ENCODE results near the gene MAPK10. TPM values are rescaled to one million over a fixed set of nuclear protein-coding genes. Genes with fewer than 3 reads are reported as not detected.

Gene MAPK10
- total RNA-seq (2011; cell fraction: chromatin; rRNA removed; ENCODE audit: low replicate concordance) = not detected in 2 replicates
- not detected in 2 replicates for total RNA-seq (2011; cell fraction: nucleolus; rRNA removed)
- not detected in 2 replicates for total RNA-seq (2011; cell fraction: nucleoplasm; rRNA removed)
- total RNA-seq (2014; rRNA removed) = 0.16 TPM in 1 of 2 replicates, not detected in the other
- total RNA-seq (2014; rRNA removed; fragmentation: Illumina TruSeq; extraction: Trizol) = 0.22 TPM in 1 of 2 replicates, not detected in the other
- total RNA-seq (2015; rRNA removed; fragmentation: Illumina TruSeq; extraction: Trizol) = 0.11 and 0.18 TPM in 2 replicates
- 0.53 and 0.87 TPM in 2 replicates for total RNA-seq (2021)
- not detected in 2 replicates for polyA plus RNA-seq (2011; rRNA removed)
- 0.16 TPM in 1 of 2 replicates, not detected in the other for polyA plus RNA-seq (2011; cell fraction: cytosol; rRNA removed)
- not detected in 2 replicates for polyA plus RNA-seq (2011; cell fraction: nucleus; rRNA removed)
- polyA plus RNA-seq (2012) = 0.22 and 0.57 TPM in 2 replicates
- 0.10 TPM in 1 of 2 replicates, not detected in the other for polyA plus RNA-seq (2014; fragmentation: Illumina TruSeq; extraction: Trizol)
- polyA plus RNA-seq (2014; fragmentation: Nextera tagmentation; extraction: Ambion mirVana) = under 1 TPM; 0.11 to 0.23 TPM
- not detected in 2 replicates for polyA plus RNA-seq (2014; rRNA removed)
- not detected in 2 replicates for polyA minus RNA-seq (2011; rRNA and poly(A)+ RNA removed)
- polyA minus RNA-seq (2011; cell fraction: cytosol; rRNA and poly(A)+ RNA removed) = not detected in 2 replicates
- polyA minus RNA-seq (2011; cell fraction: nucleus; rRNA and poly(A)+ RNA removed) = not detected in 2 replicates
- Bru-seq, nascent RNA = percentile 4 among the genes with signal in this experiment
- percentile 3 among the genes with signal in this experiment for BruChase-seq, experiment 1, labeled RNA remaining after a 2-hour chase
- percentile 3 among the genes with signal in this experiment for BruChase-seq, experiment 2, labeled RNA remaining after a 6-hour chase
- long read RNA-seq, experiment 1, partial matches to known transcripts = 0 of 1 reads
- long read RNA-seq, experiment 1, other reads (novel, unspliced or antisense) = 1 of 1 reads
- long read RNA-seq, experiment 2 = 0 reads
- long read RNA-seq, experiment 3 = 0 reads

DNA sequence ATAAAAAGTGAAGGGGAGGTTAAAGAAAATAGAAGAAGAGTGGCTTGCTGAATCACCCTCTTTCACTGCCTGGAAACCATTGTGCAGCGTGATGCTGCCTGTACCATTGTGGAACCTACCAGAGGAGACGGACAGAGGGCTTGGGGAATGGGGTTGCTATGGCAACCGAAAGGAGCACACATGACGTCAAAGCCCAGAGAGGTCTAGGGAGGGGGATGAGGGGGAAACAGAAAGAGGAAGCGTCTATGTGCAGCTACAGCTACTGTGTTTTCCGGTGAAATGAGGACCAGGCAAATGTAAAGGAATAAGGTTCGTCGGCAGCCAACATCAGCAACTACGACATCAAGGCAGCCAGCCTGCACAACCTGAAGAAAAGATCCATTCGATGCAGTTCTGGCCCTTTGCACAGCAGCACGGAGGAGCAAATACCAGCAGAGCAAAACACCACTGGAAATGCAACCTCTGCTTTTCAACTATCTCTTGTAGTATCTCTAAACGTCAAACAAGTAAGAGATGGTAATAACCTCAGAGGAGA, at the start of gene MAPK10:
TSS of gene MAPK10 (minus strand) at position 110 of the 535 bp plus-strand sequence.
- Histone ChIP-seq H3K9me1 (ENCODE audit: control insufficient read depth, insufficient read depth, low read length) (no peaks in the 10 kb centered on the region), H3K27ac (ENCODE audit: extremely low read depth, low read depth, low read length) (no peak within 1 kb of the TSS), H3K4me2 (ENCODE audit: insufficient read depth, low read length) (no peak within 1 kb of the TSS), H4K20me1 (replicated peaks; ENCODE audit: control insufficient read depth, insufficient read depth, low read length) (no peaks in the 10 kb centered on the region), H3K9me3 (replicated peaks; ENCODE audit: control insufficient read depth, insufficient read depth, low read depth, low read length) (no peaks in the 10 kb centered on the region), H3K79me2 (ENCODE audit: control insufficient read depth, insufficient read depth, low read length) (no peaks in the 10 kb centered on the region), H2AFZ (ENCODE audit: low read depth, low read length) (no peak within 1 kb of the TSS), H3K4me3 (no peak within 1 kb of the TSS), H3K36me3 (ENCODE audit: control insufficient read depth, insufficient read depth, low read length) (no peaks in the 10 kb centered on the region), H3K27me3 (ENCODE audit: control insufficient read depth in 2 of 2, insufficient read depth in 2 of 2, low read length in 2 of 2) (no peaks in the 10 kb centered on the region), H3K9ac (ENCODE audit: insufficient read depth in 1 of 2, low read depth in 2 of 2, low read length in 2 of 2) (no peak within 1 kb of the TSS), H3K4me1 (replicated peaks in 1 of 2; ENCODE audit: control insufficient read depth in 2 of 2, insufficient read depth in 2 of 2, low read length in 2 of 2) (no peaks in the 10 kb centered on the region)
- DNase-seq (ENCODE audit: extremely low read depth in 1 of 4, low spot score in 3 of 4) (peak in 2 of 4 experiments; percentile 12 to 14), ATAC-seq (peak; percentile 26; the same call in 2 of the 3 replicates), FAIRE-seq (no peak)
- in situ Hi-C loops (cut with MboI) = no loop called here
- intact Hi-C loops (cut with micrococcal nuclease) = no loop called here
- WGBS (ENCODE audit: insufficient coverage, low coverage, missing lambda C conversion rate) = under 1% methylated on average over 10 of the region's 12 CpGs
- ChIA-PET POLR2A (interaction anchor here (0.5 kb wide), 1 partner anchor 7 kb away, joined by 3 read pairs; no protein-coding TSS in a partner anchor), CTCF (ENCODE audit: low intra/inter-chr PET ratio) (no interaction called here)
- no TSS peak for BruUV-seq (replicated peaks)
- TF ChIP-seq CREM (IDR thresholded peaks at IDR 0.05; ENCODE audit: low read depth) (peak; percentile 52), RFX1 (IDR thresholded peaks at IDR 0.05) (peak; percentile 90), SPI1 (IDR thresholded peaks at IDR 0.05; ENCODE audit: borderline replicate concordance, low read depth, low read length) (peak; percentile 62; the same call in 1 of the 2 replicates)
- TF ChIP-seq, protein P1, sequence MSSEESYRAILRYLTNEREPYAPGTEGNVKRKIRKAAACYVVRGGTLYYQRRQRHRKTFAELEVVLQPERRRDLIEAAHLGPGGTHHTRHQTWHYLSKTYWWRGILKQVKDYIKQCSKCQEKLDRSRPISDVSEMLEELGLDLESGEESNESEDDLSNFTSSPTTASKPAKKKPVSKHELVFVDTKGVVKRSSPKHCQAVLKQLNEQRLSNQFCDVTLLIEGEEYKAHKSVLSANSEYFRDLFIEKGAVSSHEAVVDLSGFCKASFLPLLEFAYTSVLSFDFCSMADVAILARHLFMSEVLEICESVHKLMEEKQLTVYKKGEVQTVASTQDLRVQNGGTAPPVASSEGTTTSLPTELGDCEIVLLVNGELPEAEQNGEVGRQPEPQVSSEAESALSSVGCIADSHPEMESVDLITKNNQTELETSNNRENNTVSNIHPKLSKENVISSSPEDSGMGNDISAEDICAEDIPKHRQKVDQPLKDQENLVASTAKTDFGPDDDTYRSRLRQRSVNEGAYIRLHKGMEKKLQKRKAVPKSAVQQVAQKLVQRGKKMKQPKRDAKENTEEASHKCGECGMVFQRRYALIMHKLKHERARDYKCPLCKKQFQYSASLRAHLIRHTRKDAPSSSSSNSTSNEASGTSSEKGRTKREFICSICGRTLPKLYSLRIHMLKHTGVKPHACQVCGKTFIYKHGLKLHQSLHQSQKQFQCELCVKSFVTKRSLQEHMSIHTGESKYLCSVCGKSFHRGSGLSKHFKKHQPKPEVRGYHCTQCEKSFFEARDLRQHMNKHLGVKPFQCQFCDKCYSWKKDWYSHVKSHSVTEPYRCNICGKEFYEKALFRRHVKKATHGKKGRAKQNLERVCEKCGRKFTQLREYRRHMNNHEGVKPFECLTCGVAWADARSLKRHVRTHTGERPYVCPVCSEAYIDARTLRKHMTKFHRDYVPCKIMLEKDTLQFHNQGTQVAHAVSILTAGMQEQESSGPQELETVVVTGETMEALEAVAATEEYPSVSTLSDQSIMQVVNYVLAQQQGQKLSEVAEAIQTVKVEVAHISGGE (CRISPR knock-in tag; IDR thresholded peaks at IDR 0.05) = no peak
- TF ChIP-seq, protein P2, sequence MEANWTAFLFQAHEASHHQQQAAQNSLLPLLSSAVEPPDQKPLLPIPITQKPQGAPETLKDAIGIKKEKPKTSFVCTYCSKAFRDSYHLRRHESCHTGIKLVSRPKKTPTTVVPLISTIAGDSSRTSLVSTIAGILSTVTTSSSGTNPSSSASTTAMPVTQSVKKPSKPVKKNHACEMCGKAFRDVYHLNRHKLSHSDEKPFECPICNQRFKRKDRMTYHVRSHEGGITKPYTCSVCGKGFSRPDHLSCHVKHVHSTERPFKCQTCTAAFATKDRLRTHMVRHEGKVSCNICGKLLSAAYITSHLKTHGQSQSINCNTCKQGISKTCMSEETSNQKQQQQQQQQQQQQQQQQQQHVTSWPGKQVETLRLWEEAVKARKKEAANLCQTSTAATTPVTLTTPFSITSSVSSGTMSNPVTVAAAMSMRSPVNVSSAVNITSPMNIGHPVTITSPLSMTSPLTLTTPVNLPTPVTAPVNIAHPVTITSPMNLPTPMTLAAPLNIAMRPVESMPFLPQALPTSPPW (CRISPR knock-in tag; IDR thresholded peaks at IDR 0.05) = peak; percentile 53; the same call in 1 of the 2 replicates
